B cell (primary cell): ENCODE measurements around the gene CYP27C1. TPM values are rescaled to one million over a fixed set of nuclear protein-coding genes. Genes with fewer than 3 reads are reported as not detected.

Experiments
- ATAC-seq: fragments of 200-7000 bp; cut with Tn5 transposase; one replicate; pipeline ENCODE4 v1.10.0; 2021; ENCODE audit warnings: low read depth, mild to moderate bottlenecking, moderate number of reproducible peaks, moderate library complexity
- CTCF ChIA-PET: fragments of 350-600 bp; sonication (Branson Sonifier 250); formaldehyde crosslinking; loops from one replicate; lab custom pipeline; 2021; ENCODE audit warnings: antibody characterized with exemption, inconsistent platforms; lab: Charles Lee
- POLR2A ChIA-PET: fragments of 350-600 bp; sonication (Branson Sonifier 250); formaldehyde crosslinking; loops from one replicate; lab custom pipeline; 2021; ENCODE audit warnings: antibody characterized with exemption; lab: Charles Lee
- DNase-seq: peaks from one replicate; pipeline ENCODE4 v3.0.0; 2013
- H2AFZ ChIP-seq: 2 replicates; pipeline ENCODE4 v1.6.1; 2012; ENCODE audit warnings: mild to moderate bottlenecking, low read depth, low read length; ENCODE audit not compliant: insufficient read depth, poor library complexity, severe bottlenecking
- H3K27ac ChIP-seq, 2 donors: 1 replicate in 1 of 2; 2 replicates in 1 of 2; pipeline ENCODE4 v1.5.1; 2012 to 2013; ENCODE audit warnings: low read length in 2 of 2, mild to moderate bottlenecking in 2 of 2, moderate library complexity in 1 of 2
- H3K27me3 ChIP-seq, 4 experiments: fragments of 200-600 bp in 1 of 4; sonication (generic) in 1 of 4; replicated peaks in 1 of 4; 1 replicate in 2 of 4; 2 replicates in 2 of 4; pipeline versions ENCODE4 v1.6.1 to v1.7.0; 2013 to 2016; ENCODE audit warnings: low read length in 3 of 4, mild to moderate bottlenecking in 2 of 4, mixed read lengths in 1 of 4, moderate library complexity in 1 of 4; ENCODE audit not compliant: insufficient read depth in 4 of 4, control insufficient read depth in 3 of 4; ENCODE audit errors: control extremely low read depth in 1 of 4
- H3K36me3 ChIP-seq, 2 experiments: replicated peaks in 1 of 2; 1 replicate in 1 of 2; 2 replicates in 1 of 2; pipeline versions ENCODE4 v1.6.1 to v1.7.1; 2013; ENCODE audit warnings: low read length in 1 of 2; ENCODE audit not compliant: insufficient read depth in 2 of 2, control insufficient read depth in 1 of 2; ENCODE audit errors: control extremely low read depth in 1 of 2, extremely low read depth in 1 of 2
- H3K4me1 ChIP-seq, 2 donors: fragments of 200-600 bp in 1 of 2; sonication (generic) in 1 of 2; 1 replicate in 1 of 2; 2 replicates in 1 of 2; pipeline versions ENCODE4 v1.5.1 to v1.6.1; 2013 to 2017; ENCODE audit warnings: low read length in 2 of 2; ENCODE audit not compliant: control insufficient read depth in 2 of 2, insufficient read depth in 2 of 2
- H3K4me2 ChIP-seq: replicated peaks from 2 replicates; pipeline ENCODE3; 2012; ENCODE audit warnings: mild to moderate bottlenecking, low read depth, low read length; ENCODE audit not compliant: poor library complexity, severe bottlenecking
- H3K4me3 ChIP-seq, 5 experiments: fragments of 200-600 bp in 1 of 5; sonication (generic) in 1 of 5; 1 replicate in 3 of 5; 2 replicates in 2 of 5; pipeline versions ENCODE4 v1.5.1 to v1.7.0; 2011 to 2016; ENCODE audit warnings: low read length in 4 of 5, mild to moderate bottlenecking in 4 of 5, low read depth in 2 of 5, control low read depth in 1 of 5, moderate library complexity in 1 of 5; ENCODE audit not compliant: insufficient read depth in 1 of 5; ENCODE audit errors: control extremely low read depth in 1 of 5, extremely low read depth in 1 of 5
- H3K79me2 ChIP-seq: fragments of 200-600 bp; sonication (generic); one replicate; pipeline ENCODE4 v1.6.0; 2016; ENCODE audit warnings: low read length; ENCODE audit not compliant: control insufficient read depth, insufficient read depth
- H3K9ac ChIP-seq: fragments of 200-600 bp; sonication (generic); 2 replicates; pipeline ENCODE4 v1.6.1; 2017; ENCODE audit warnings: mild to moderate bottlenecking, low read length, moderate library complexity
- H3K9me3 ChIP-seq, 3 donors: one replicate each; pipeline versions ENCODE4 v1.6.1 to v1.7.1; 2013; ENCODE audit warnings: low read length in 2 of 3; ENCODE audit not compliant: control insufficient read depth in 2 of 3, insufficient read depth in 1 of 3; ENCODE audit errors: control extremely low read depth in 1 of 3
- H4K20me1 ChIP-seq: 2 replicates; pipeline ENCODE4 v1.6.0; 2012; ENCODE audit warnings: mild to moderate bottlenecking, low read length; ENCODE audit not compliant: insufficient read depth, control insufficient read depth, poor library complexity, severe bottlenecking
- H3K27ac Mint-ChIP-seq: one replicate; pipeline ENCODE4 v1.8.0; 2021; ENCODE audit warnings: mixed read lengths
- H3K27me3 Mint-ChIP-seq: one replicate; pipeline ENCODE4 v1.8.0; 2021; ENCODE audit warnings: mixed read lengths
- H3K4me1 Mint-ChIP-seq: one replicate; pipeline ENCODE4 v1.8.0; 2021; ENCODE audit warnings: mixed read lengths
- H3K4me3 Mint-ChIP-seq: one replicate; pipeline ENCODE4 v1.8.0; 2021; ENCODE audit warnings: mixed read lengths
- H3K9me3 Mint-ChIP-seq: one replicate; pipeline ENCODE4 v1.8.0; 2022; ENCODE audit warnings: mixed read lengths; ENCODE audit not compliant: insufficient read depth
- CTCF ChIP-seq: fragments of 200-600 bp; IDR thresholded peaks from one replicate; pipeline ENCODE4 v1.8.0; 2022; ENCODE audit warnings: antibody characterized with exemption, mild to moderate bottlenecking
- EZH2 ChIP-seq: IDR thresholded peaks from 2 replicates; pipeline ENCODE4 v1.6.1; 2012; ENCODE audit warnings: borderline replicate concordance, low read depth, mild to moderate bottlenecking, moderate library complexity, low read length; ENCODE audit not compliant: insufficient read depth, poor library complexity, severe bottlenecking
- WGBS: methylation state at CpG from one replicate; pipeline ENCODE4 v1.1.5; 2013; ENCODE audit warnings: missing lambda C conversion rate; ENCODE audit not compliant: insufficient coverage; 5-methylcytosine and 5-hydroxymethylcytosine counted together
- intact Hi-C: fragments of 100-400 bp; cut with micrococcal nuclease; formaldehyde crosslinking; loops from one replicate; pipeline ENCODE4 v1.10.0; 2022
- polyA plus RNA-seq: library from polyadenylated mRNA; depleted of rRNA; stranded (reverse); fragments of >200 nt; gene quantifications from 2 replicates; pipeline ENCODE4 v1.2.3, GENCODE V29; 2012
- total RNA-seq, 2 donors: library from RNA; stranded (reverse); fragments of 120-200 nt in 1 of 2; gene quantifications; 1 replicate in 1 of 2; 2 replicates in 1 of 2; pipeline versions ENCODE4 v1.2.3 to v1.2.4, GENCODE V29; 2013 to 2022

CYP27C1 gene
- total and polyA plus RNA-seq, 2 donors (not counting 1 experiment from before 2014, with no cell fraction given): not detected

- H3K4me3 ChIP-seq: no peak overlapping the region
- H3K9ac ChIP-seq: no peak overlapping the region
- no peaks in the 10 kb centered on the region for H3K79me2 ChIP-seq
- ChIA-PET CTCF (no interaction called here), POLR2A (no interaction called here)
- no peak overlapping the region for H3K27ac ChIP-seq
- peaks cover 0 to 44% (median 28%) of the 10 kb centered on the region in 4 experiments for H3K27me3 ChIP-seq
- no peak overlapping the region for H2AFZ ChIP-seq
- no peak overlapping the region for H3K4me2 ChIP-seq
- ATAC-seq: no peak
- Mint-ChIP-seq H3K9me3 (peaks cover 2% of the 10 kb centered on the region), H3K4me3 (peak overlapping the region; percentile 73), H3K4me1 (peaks cover 17% of the 10 kb centered on the region), H3K27ac (no peak overlapping the region), H3K27me3 (peaks cover 54% of the 10 kb centered on the region)
- H3K36me3 ChIP-seq: no peaks in the 10 kb centered on the region
- H3K9me3 ChIP-seq: peaks cover 0 to 23% (median 3%) of the 10 kb centered on the region in 3 donors
- WGBS: 96% methylated on average over 4 of the region's 14 CpGs
- no peaks in the 10 kb centered on the region for H4K20me1 ChIP-seq
- TF ChIP-seq CTCF: no peak
- no peak for TF ChIP-seq EZH2
- no peak for DNase-seq
- peaks cover 24 to 27% of the 10 kb centered on the region in 2 donors for H3K4me1 ChIP-seq
- intact Hi-C loops: no loop called here
Observed at GRCh38 chr2:127217470-127218325, 2.4 kb downstream of the CYP27C1 start.

DNA sequence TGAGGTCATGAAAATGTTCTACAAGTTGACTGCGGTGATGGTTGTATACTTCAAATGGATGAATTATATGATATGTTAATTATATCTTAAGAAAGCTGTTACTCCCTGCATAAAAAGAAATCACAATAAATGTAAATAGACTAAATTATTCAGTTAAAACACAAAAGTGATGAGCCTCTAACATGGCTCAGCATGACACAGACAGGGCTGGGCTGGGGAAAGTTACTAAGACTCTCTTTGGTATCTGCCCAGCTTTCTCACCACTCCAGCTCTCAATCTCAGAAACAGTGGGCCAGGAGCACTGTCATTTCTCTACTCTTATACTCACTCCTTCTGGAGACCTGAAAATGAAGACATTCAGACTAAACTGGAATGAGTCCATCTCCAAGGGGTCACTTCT lies 3.5 kb downstream of the CYP27C1 start:
- Histone ChIP-seq H3K4me3 (no peak overlapping the region), H3K27me3 (peaks cover 0 to 44% (median 28%) of the 10 kb centered on the region in 4 experiments), H3K79me2 (no peaks in the 10 kb centered on the region), H3K4me1 (peaks cover 24 to 27% of the 10 kb centered on the region in 2 donors), H3K36me3 (no peaks in the 10 kb centered on the region), H3K27ac (no peak overlapping the region), H2AFZ (no peak overlapping the region), H3K9ac (no peak overlapping the region), H4K20me1 (no peaks in the 10 kb centered on the region), H3K4me2 (no peak overlapping the region), H3K9me3 (peaks cover 0 to 23% (median 3%) of the 10 kb centered on the region in 3 donors)
- DNase-seq: no peak
- no peak for ATAC-seq
- TF ChIP-seq EZH2 (no peak), CTCF (no peak)
- WGBS: no CpG with 5 or more reads among the region's 1 CpG
- intact Hi-C loops: no loop called here
- Mint-ChIP-seq H3K4me3 (no peak overlapping the region), H3K27me3 (peaks cover 60% of the 10 kb centered on the region), H3K9me3 (peaks cover 2% of the 10 kb centered on the region), H3K27ac (no peak overlapping the region), H3K4me1 (peaks cover 17% of the 10 kb centered on the region)
- POLR2A ChIA-PET: no interaction called here
- CTCF ChIA-PET: no interaction called here
